ENCODE results near the gene THBS2.

Gene THBS2

GRCh38 chr6:169174516-169175359 lies 78.9 kb downstream of the THBS2 start:
- Histone ChIP-seq H3K79me2 (ENCODE audit: control insufficient read depth, insufficient read depth, low read length) (no peaks in the 10 kb centered on the region), H3K18ac (ENCODE audit: low read length) (no peak overlapping the region), H2AK5ac (ENCODE audit: low read length) (no peak overlapping the region), H4K8ac (ENCODE audit: low read depth, low read length) (no peak overlapping the region), H3K4ac (ENCODE audit: low read depth, low read length) (no peak overlapping the region), H3K27ac (ENCODE audit: low read depth, low read length) (no peak overlapping the region), H2BK15ac (replicated peaks; ENCODE audit: low read depth) (no peak overlapping the region), H3K4me1 (ENCODE audit: control insufficient read depth, low read depth, low read length) (no peaks in the 10 kb centered on the region), H2BK120ac (ENCODE audit: low read depth, low read length) (no peak overlapping the region), H3K23ac (ENCODE audit: low read length) (no peak overlapping the region), H3K56ac (ENCODE audit: low read length) (no peak overlapping the region), H3K27me3 (ENCODE audit: insufficient read depth, low read length, poor library complexity) (no peaks in the 10 kb centered on the region), H3K4me2 (ENCODE audit: low read length) (no peak overlapping the region), H3K4me3 (ENCODE audit: low read length) (no peak overlapping the region), H4K5ac (ENCODE audit: low read length) (no peak overlapping the region), H3K36me3 (ENCODE audit: control insufficient read depth, insufficient read depth, low read length) (no peaks in the 10 kb centered on the region), H3K9ac (ENCODE audit: low read length) (no peak overlapping the region), H3K79me1 (ENCODE audit: low read length) (no peaks in the 10 kb centered on the region), H2BK5ac (ENCODE audit: low read length) (no peak overlapping the region)
- DNase-seq: no peak
- no CpG with 5 or more reads among the region's 28 CpGs for WGBS (ENCODE audit: extremely low coverage, insufficient coverage, low lambda C conversion rate)

GRCh38 chr6:169173532-169174268 lies 79.9 kb downstream of the THBS2 start:
- Histone ChIP-seq H2BK120ac (ENCODE audit: low read depth, low read length) (no peak overlapping the region), H3K27ac (ENCODE audit: low read depth, low read length) (no peak overlapping the region)

GRCh38 chr6:169172946-169173345 lies 80.7 kb downstream of the THBS2 start:
- no peak overlapping the region for H2BK5ac ChIP-seq (ENCODE audit: low read length)
- no peaks in the 10 kb centered on the region for H3K79me2 ChIP-seq (ENCODE audit: control insufficient read depth, insufficient read depth, low read length)
- H3K27ac ChIP-seq (ENCODE audit: low read depth, low read length): no peak overlapping the region
- no peak overlapping the region for H3K9ac ChIP-seq (ENCODE audit: low read length)
- no peaks in the 10 kb centered on the region for H3K79me1 ChIP-seq (ENCODE audit: low read length)
- H3K18ac ChIP-seq (ENCODE audit: low read length): no peak overlapping the region
- no peak overlapping the region for H2BK15ac ChIP-seq (replicated peaks; ENCODE audit: low read depth)
- H3K4ac ChIP-seq (ENCODE audit: low read depth, low read length): no peak overlapping the region
- no peak overlapping the region for H3K23ac ChIP-seq (ENCODE audit: low read length)
- no peaks in the 10 kb centered on the region for H3K27me3 ChIP-seq (ENCODE audit: insufficient read depth, low read length, poor library complexity)
- H3K36me3 ChIP-seq (ENCODE audit: control insufficient read depth, insufficient read depth, low read length): no peaks in the 10 kb centered on the region
- no peak for DNase-seq
- no peak overlapping the region for H2BK120ac ChIP-seq (ENCODE audit: low read depth, low read length)
- H3K56ac ChIP-seq (ENCODE audit: low read length): no peak overlapping the region
- no peak overlapping the region for H2AK5ac ChIP-seq (ENCODE audit: low read length)
- H3K4me3 ChIP-seq (ENCODE audit: low read length): no peak overlapping the region
- no peaks in the 10 kb centered on the region for H3K4me1 ChIP-seq (ENCODE audit: control insufficient read depth, low read depth, low read length)
- H4K8ac ChIP-seq (ENCODE audit: low read depth, low read length): no peak overlapping the region
- no CpG with 5 or more reads among the region's 9 CpGs for WGBS (ENCODE audit: extremely low coverage, insufficient coverage, low lambda C conversion rate)
- no peak overlapping the region for H4K5ac ChIP-seq (ENCODE audit: low read length)
- H3K4me2 ChIP-seq (ENCODE audit: low read length): no peak overlapping the region

More at GRCh38 chr6:169173532-169174268, 79.9 kb downstream of the THBS2 start:
- no peak overlapping the region for H2AK5ac ChIP-seq (ENCODE audit: low read length)
- no peaks in the 10 kb centered on the region for H3K79me1 ChIP-seq (ENCODE audit: low read length)
- no peak overlapping the region for H3K4ac ChIP-seq (ENCODE audit: low read depth, low read length)
- H3K9ac ChIP-seq (ENCODE audit: low read length): no peak overlapping the region
- no peak overlapping the region for H2BK5ac ChIP-seq (ENCODE audit: low read length)
- H3K4me3 ChIP-seq (ENCODE audit: low read length): no peak overlapping the region
- H4K8ac ChIP-seq (ENCODE audit: low read depth, low read length): no peak overlapping the region
- no peak for DNase-seq
- no peak overlapping the region for H4K5ac ChIP-seq (ENCODE audit: low read length)
- no peak overlapping the region for H3K4me2 ChIP-seq (ENCODE audit: low read length)
- no peaks in the 10 kb centered on the region for H3K27me3 ChIP-seq (ENCODE audit: insufficient read depth, low read length, poor library complexity)
- H3K56ac ChIP-seq (ENCODE audit: low read length): no peak overlapping the region
- H3K18ac ChIP-seq (ENCODE audit: low read length): no peak overlapping the region
- H2BK15ac ChIP-seq (replicated peaks; ENCODE audit: low read depth): no peak overlapping the region
- WGBS (ENCODE audit: extremely low coverage, insufficient coverage, low lambda C conversion rate): no CpG with 5 or more reads among the region's 25 CpGs
- H3K79me2 ChIP-seq (ENCODE audit: control insufficient read depth, insufficient read depth, low read length): no peaks in the 10 kb centered on the region
- no peaks in the 10 kb centered on the region for H3K4me1 ChIP-seq (ENCODE audit: control insufficient read depth, low read depth, low read length)
- no peak overlapping the region for H3K23ac ChIP-seq (ENCODE audit: low read length)
- no peaks in the 10 kb centered on the region for H3K36me3 ChIP-seq (ENCODE audit: control insufficient read depth, insufficient read depth, low read length)

GRCh38 chr6:169172456-169172855 lies 81.2 kb downstream of the THBS2 start:
- Histone ChIP-seq H2BK15ac (replicated peaks; ENCODE audit: low read depth) (no peak overlapping the region), H3K4ac (ENCODE audit: low read depth, low read length) (no peak overlapping the region), H3K56ac (ENCODE audit: low read length) (no peak overlapping the region), H3K18ac (ENCODE audit: low read length) (no peak overlapping the region), H3K79me2 (ENCODE audit: control insufficient read depth, insufficient read depth, low read length) (no peaks in the 10 kb centered on the region), H3K9ac (ENCODE audit: low read length) (no peak overlapping the region), H3K4me2 (ENCODE audit: low read length) (no peak overlapping the region), H3K36me3 (ENCODE audit: control insufficient read depth, insufficient read depth, low read length) (no peaks in the 10 kb centered on the region), H2BK5ac (ENCODE audit: low read length) (no peak overlapping the region), H4K8ac (ENCODE audit: low read depth, low read length) (no peak overlapping the region), H2BK120ac (ENCODE audit: low read depth, low read length) (no peak overlapping the region), H3K4me1 (ENCODE audit: control insufficient read depth, low read depth, low read length) (no peaks in the 10 kb centered on the region), H3K23ac (ENCODE audit: low read length) (no peak overlapping the region), H3K27me3 (ENCODE audit: insufficient read depth, low read length, poor library complexity) (no peaks in the 10 kb centered on the region), H3K27ac (ENCODE audit: low read depth, low read length) (no peak overlapping the region), H3K79me1 (ENCODE audit: low read length) (no peaks in the 10 kb centered on the region), H3K4me3 (ENCODE audit: low read length) (no peak overlapping the region), H2AK5ac (ENCODE audit: low read length) (no peak overlapping the region), H4K5ac (ENCODE audit: low read length) (no peak overlapping the region)
- no CpG with 5 or more reads among the region's 12 CpGs for WGBS (ENCODE audit: extremely low coverage, insufficient coverage, low lambda C conversion rate)
- DNase-seq: no peak

DNA sequence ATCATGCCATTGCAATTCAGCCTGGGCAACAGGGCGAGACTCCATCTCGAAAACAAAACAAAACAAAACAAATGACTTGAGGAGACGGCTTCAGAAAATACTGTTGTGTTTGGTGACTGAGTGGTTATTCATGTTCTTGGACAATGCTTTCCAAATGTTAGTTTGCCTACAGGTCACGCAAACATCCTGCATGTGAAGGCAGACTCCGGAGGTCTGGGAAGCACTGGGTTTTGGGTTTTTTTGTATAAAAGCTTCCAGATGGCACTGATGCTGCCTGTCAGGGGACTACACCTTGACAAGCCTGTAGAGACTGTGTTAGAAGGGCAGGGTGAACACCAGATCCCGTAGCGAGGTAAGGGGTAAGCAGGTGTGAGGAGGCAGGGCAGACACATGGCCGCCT lies 81.7 kb downstream of the THBS2 start:
- H4K8ac ChIP-seq (ENCODE audit: low read depth, low read length): no peak overlapping the region
- no peak overlapping the region for H2BK5ac ChIP-seq (ENCODE audit: low read length)
- H2BK15ac ChIP-seq (replicated peaks; ENCODE audit: low read depth): no peak overlapping the region
- H4K5ac ChIP-seq (ENCODE audit: low read length): no peak overlapping the region
- H3K23ac ChIP-seq (ENCODE audit: low read length): no peak overlapping the region
- H3K36me3 ChIP-seq (ENCODE audit: control insufficient read depth, insufficient read depth, low read length): no peaks in the 10 kb centered on the region
- H3K9ac ChIP-seq (ENCODE audit: low read length): no peak overlapping the region
- no peak overlapping the region for H2BK120ac ChIP-seq (ENCODE audit: low read depth, low read length)
- H3K27me3 ChIP-seq (ENCODE audit: insufficient read depth, low read length, poor library complexity): no peaks in the 10 kb centered on the region
- no CpG with 5 or more reads among the region's 8 CpGs for WGBS (ENCODE audit: extremely low coverage, insufficient coverage, low lambda C conversion rate)
- no peaks in the 10 kb centered on the region for H3K79me2 ChIP-seq (ENCODE audit: control insufficient read depth, insufficient read depth, low read length)
- H3K4ac ChIP-seq (ENCODE audit: low read depth, low read length): no peak overlapping the region
- DNase-seq: no peak
- no peak overlapping the region for H3K4me2 ChIP-seq (ENCODE audit: low read length)
- no peak overlapping the region for H3K56ac ChIP-seq (ENCODE audit: low read length)
- H3K18ac ChIP-seq (ENCODE audit: low read length): no peak overlapping the region
- H3K79me1 ChIP-seq (ENCODE audit: low read length): no peaks in the 10 kb centered on the region
- H3K27ac ChIP-seq (ENCODE audit: low read depth, low read length): no peak overlapping the region
- H3K4me1 ChIP-seq (ENCODE audit: control insufficient read depth, low read depth, low read length): no peaks in the 10 kb centered on the region
- H3K4me3 ChIP-seq (ENCODE audit: low read length): no peak overlapping the region
- no peak overlapping the region for H2AK5ac ChIP-seq (ENCODE audit: low read length)

All from mesendoderm (in vitro differentiated cells).